PC-9 (cell line): Measurements from ENCODE around the gene COPA.

ENCODE experiments used
- CTCF ChIP-seq: fragments of 200-600 bp; sonication (generic); conservative IDR thresholded peaks from 2 replicates; pipeline ENCODE4 v1.6.1; 2017; ENCODE audit warnings: mixed run types, antibody characterized with exemption, mild to moderate bottlenecking, moderate library complexity
- EZH2 ChIP-seq: fragments of 200-600 bp; sonication (generic); IDR thresholded peaks from 2 replicates; pipeline ENCODE4 v1.8.0; 2017; ENCODE audit warnings: antibody characterized with exemption, low read depth

- TF ChIP-seq CTCF (no peak), EZH2 (no peak)
Observed at GRCh38 chr1:160325252-160325651, 17.8 kb downstream of the COPA start.
